ENCODE data around the gene HIRIP3.

GRCh38 chr16:30025156-30025555 lies 29.7 kb upstream of the HIRIP3 start:
- no peak for TF ChIP-seq GATA2 (IDR thresholded peaks at IDR 0.05; ENCODE audit: low read depth, low read length)
- no peak for TF ChIP-seq GATA3 (IDR thresholded peaks at IDR 0.05; ENCODE audit: low read depth, low read length)

Data from SH-SY5Y (cell line).